Iris pigment epithelial cell (primary cell): ENCODE measurements around the gene EPSTI1.

Experiments used
- DNase-seq: peaks from one replicate; pipeline ENCODE4 v3.0.0-alpha.2; 2011; ENCODE audit warnings: low read depth

The EPSTI1 gene

GRCh38 chr13:42847891-42848663, 144.0 kb downstream of the EPSTI1 start:
- DNase-seq: no peak

GRCh38 chr13:42836930-42837690, 154.9 kb downstream of the EPSTI1 start:
- DNase-seq: peak; percentile 82
